BJ (cell line): ENCODE data around the gene PLEKHA1. TPM values are rescaled to one million over a fixed set of nuclear protein-coding genes. Genes with fewer than 3 reads are reported as not detected.

Experiments used
- CTCF ChIA-PET: fragments of 350-600 bp; formaldehyde crosslinking; extraction: SDS; loops from one replicate; lab custom pipeline; 2021; ENCODE audit warnings: antibody characterized with exemption, inconsistent platforms; lab: Yijun Ruan, JAX
- POLR2A ChIA-PET: fragments of 300-600 bp; sonication (Branson Sonifier 250); formaldehyde crosslinking; extraction: SDS; loops from one replicate; lab custom pipeline; 2021; ENCODE audit warnings: antibody characterized with exemption; lab: Charles Lee
- DNase-seq: peaks from one replicate; pipeline ENCODE4 v3.0.0-alpha.2; 2011; ENCODE audit warnings: low read depth
- H3K27me3 ChIP-seq: 2 replicates; pipeline ENCODE4 v1.6.0; 2011; ENCODE audit warnings: low read length; ENCODE audit not compliant: control insufficient read depth, insufficient read depth
- H3K36me3 ChIP-seq: 2 replicates; pipeline ENCODE4 v1.5.1; 2011; ENCODE audit warnings: low read length; ENCODE audit not compliant: control insufficient read depth, insufficient read depth
- H3K4me3 ChIP-seq: 2 replicates; pipeline ENCODE4 v1.5.1; 2011; ENCODE audit warnings: low read depth, mild to moderate bottlenecking, control low read depth, low read length
- polyA plus RNA-seq: library from polyadenylated mRNA; depleted of rRNA; stranded (reverse); fragments of >200 nt; gene quantifications from 2 replicates; pipeline ENCODE4 v1.2.3, GENCODE V29; 2011
- TF ChIP-seq, protein P1 (sequence below): IDR thresholded peaks from 2 replicates; pipeline ENCODE4 v1.5.1; 2011; ENCODE audit warnings: low read depth, mild to moderate bottlenecking, control low read depth, inconsistent platforms, low read length, moderate library complexity; ENCODE audit not compliant: insufficient read depth

PLEKHA1 gene
- polyA plus RNA-seq, 1 experiment: 18.6 TPM

DNA sequence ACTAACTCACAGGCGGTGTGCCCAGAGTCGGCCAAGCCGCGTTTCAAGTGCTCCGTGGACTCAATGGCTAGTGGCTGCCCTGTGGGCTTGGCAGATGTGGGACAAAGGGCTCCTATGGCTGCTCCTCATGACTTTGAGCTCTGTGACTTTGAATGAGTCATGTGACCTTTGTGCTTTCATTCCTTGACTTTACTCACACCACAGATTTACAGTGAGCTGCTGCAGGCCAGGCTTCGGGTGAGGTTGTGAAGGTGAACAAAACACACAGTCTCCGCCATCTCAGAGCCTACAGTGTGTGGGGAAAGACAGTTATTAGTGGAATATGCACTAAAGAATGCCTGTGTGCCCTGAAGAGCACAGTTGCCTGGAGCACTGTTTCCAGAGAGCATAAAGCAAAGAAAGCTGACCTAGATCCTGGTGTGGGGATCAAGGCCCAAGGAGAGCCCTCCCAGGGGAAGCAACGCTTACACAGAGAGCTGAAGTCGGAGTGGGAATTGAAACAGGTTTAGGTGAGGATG is 29.7 kb upstream of the PLEKHA1 start:
- Histone ChIP-seq H3K4me3 (no peak overlapping the region), H3K27me3 (no peaks in the 10 kb centered on the region), H3K36me3 (no peaks in the 10 kb centered on the region)
- TF ChIP-seq, protein P1, sequence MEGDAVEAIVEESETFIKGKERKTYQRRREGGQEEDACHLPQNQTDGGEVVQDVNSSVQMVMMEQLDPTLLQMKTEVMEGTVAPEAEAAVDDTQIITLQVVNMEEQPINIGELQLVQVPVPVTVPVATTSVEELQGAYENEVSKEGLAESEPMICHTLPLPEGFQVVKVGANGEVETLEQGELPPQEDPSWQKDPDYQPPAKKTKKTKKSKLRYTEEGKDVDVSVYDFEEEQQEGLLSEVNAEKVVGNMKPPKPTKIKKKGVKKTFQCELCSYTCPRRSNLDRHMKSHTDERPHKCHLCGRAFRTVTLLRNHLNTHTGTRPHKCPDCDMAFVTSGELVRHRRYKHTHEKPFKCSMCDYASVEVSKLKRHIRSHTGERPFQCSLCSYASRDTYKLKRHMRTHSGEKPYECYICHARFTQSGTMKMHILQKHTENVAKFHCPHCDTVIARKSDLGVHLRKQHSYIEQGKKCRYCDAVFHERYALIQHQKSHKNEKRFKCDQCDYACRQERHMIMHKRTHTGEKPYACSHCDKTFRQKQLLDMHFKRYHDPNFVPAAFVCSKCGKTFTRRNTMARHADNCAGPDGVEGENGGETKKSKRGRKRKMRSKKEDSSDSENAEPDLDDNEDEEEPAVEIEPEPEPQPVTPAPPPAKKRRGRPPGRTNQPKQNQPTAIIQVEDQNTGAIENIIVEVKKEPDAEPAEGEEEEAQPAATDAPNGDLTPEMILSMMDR: no peak
- POLR2A ChIA-PET: no interaction called here
- no peak for DNase-seq
- CTCF ChIA-PET: interaction anchor here (0.6 to 7.9 kb wide), 7 partner anchors 9 to 221 kb away, joined by 3 to 92 read pairs (median 5); no protein-coding TSS in a partner anchor

DNA sequence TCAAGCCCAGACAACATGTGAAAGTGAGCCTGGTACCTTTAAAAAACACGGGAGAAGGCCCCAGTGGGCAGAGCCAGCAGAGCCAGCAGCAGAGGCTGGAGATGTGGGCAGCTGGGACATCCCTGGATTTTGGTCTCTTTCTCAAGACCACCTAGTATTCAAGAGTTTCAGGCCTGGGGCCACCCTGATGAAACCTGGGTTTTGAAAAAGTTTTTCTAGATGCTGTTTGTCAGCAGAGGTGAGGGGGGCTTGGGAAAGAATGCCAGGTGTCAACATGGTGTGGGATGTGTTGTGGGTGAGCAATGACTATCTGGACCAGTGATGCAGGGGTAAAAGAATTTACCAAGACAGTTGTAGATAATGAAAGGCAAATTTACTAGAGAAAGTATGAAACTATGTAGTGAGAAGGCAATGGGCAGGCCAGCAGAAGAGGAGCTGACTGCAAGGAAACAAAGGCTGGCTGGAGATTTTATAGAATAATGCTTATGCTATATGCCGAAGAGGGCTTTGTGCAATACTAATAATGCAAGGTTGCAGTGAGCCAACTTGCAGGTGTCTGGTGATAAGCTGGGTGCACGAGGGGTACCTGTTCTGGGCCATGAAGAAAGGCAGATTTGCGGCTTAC is 28.1 kb upstream of the PLEKHA1 start:
- Histone ChIP-seq H3K36me3 (no peaks in the 10 kb centered on the region), H3K27me3 (no peaks in the 10 kb centered on the region), H3K4me3 (no peak overlapping the region)
- ChIA-PET CTCF (interaction anchor here (0.6 to 2.1 kb wide), 3 partner anchors 89 to 219 kb away, joined by 4 to 9 read pairs (median 5); no protein-coding TSS in a partner anchor), POLR2A (no interaction called here)
- DNase-seq: no peak
- TF ChIP-seq, protein P1: no peak

DNA sequence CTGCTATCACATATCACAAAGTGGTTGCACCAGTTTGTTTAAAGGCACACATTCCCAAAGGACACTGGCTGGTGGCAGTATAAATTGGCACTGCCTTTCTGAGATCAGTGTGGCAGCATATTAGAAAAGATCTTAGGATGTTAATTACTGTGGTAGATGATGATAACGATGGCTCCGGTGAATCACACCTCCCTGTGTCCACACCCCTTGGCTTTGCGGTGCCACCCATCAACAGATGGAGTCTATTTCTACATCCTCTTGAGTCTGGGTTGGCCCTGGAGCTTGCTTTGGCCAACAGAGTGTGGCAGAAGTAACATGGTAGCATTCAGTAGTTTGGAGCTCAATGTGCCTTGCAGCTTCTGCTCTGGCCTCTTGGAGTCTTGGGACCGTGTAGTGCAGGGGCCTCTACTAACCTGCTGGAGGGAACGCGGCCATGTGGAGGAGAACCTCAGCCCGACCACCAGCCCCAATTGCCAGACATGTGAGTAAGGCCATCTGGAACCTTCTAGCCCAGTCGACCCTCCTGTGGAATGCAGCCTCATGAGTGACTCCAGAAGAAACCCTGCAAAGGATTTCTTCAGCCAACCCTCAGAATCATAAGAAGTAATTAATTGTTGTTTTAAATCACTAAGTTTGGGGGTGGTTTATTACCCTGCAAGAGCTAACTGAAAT is 27.2 kb upstream of the PLEKHA1 start:
- no peak for DNase-seq
- CTCF ChIA-PET: interaction anchor here (1.3 to 2.1 kb wide), 2 partner anchors 88 to 218 kb away, joined by 5 to 9 read pairs; no protein-coding TSS in a partner anchor

DNA sequence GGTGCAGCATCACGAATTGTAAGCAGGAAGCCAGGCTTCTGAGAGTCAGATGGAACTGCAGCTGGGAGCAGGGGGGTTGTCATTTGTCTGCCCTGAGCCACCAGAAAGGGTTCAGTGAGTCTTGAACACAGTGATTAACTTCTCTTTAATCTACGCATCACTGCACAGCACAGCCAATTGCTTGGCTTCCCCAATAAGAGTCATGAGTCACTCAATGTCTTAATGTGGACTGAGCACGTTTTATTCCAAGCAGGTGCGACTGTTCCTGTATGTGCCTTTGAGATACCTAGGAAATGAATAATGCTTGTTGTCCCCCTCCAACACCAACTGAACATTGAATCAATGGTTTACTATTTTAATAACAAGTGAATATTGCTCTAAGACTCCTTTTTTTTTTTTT is 26.0 kb upstream of the PLEKHA1 start:
- ChIA-PET CTCF (no interaction called here), POLR2A (no interaction called here)
- no peak for DNase-seq
- Histone ChIP-seq H3K36me3 (no peaks in the 10 kb centered on the region), H3K27me3 (no peaks in the 10 kb centered on the region), H3K4me3 (no peak overlapping the region)
- TF ChIP-seq, protein P1: no peak

More for the DNA sequence above, 27.2 kb upstream of the PLEKHA1 start:
- POLR2A ChIA-PET: interaction anchor here (0.6 kb wide), 1 partner anchor 54 kb away, joined by 3 read pairs; no protein-coding TSS in a partner anchor
- Histone ChIP-seq H3K36me3 (no peaks in the 10 kb centered on the region), H3K4me3 (no peak overlapping the region), H3K27me3 (no peaks in the 10 kb centered on the region)
- TF ChIP-seq, protein P1: no peak

DNA sequence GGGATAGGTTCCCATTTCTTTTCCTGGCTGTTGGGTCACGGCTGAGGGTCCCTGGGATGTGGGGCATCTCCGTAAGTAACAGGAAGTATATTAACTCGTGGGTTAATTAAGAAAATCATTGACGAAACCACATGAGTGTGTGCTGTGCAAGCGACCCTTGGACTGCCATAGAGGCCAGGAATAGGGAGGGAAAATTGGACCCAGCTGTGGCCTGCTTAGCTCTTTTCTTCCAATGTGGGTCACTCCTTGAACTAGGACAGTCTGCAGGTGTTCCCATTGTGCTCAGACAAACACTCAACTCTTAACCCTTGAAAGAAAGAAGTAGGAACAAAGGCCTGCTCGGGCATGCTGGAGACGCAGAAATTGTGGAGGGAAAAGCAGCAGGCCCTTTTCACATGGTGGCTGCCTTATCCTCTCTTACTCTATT is 25.6 kb upstream of the PLEKHA1 start:
- Histone ChIP-seq H3K27me3 (no peaks in the 10 kb centered on the region), H3K36me3 (no peaks in the 10 kb centered on the region), H3K4me3 (no peak overlapping the region)
- ChIA-PET POLR2A (no interaction called here), CTCF (no interaction called here)
- TF ChIP-seq, protein P1: no peak
- DNase-seq: no peak
